Natural killer cell (primary cell): ENCODE data around the gene SLC24A3. TPM values are rescaled to one million over a fixed set of nuclear protein-coding genes. Genes with fewer than 3 reads are reported as not detected.

Source experiments
- ATAC-seq, 3 donors: fragments of 150-1000 bp in 2 of 3; fragments of 200-7000 bp in 1 of 3; cut with Tn5 transposase; 1 replicate in 1 of 3; 2 replicates in 2 of 3; pipeline ENCODE4 v1.10.0; 2021; ENCODE audit warnings: mild to moderate bottlenecking in 2 of 3, moderate library complexity in 2 of 3
- DNase-seq, 2 donors: peaks; one replicate each; pipeline versions ENCODE4 v3.0.0 to v3.0.0-alpha.2; 2013 to 2021; ENCODE audit warnings: mixed read lengths in 1 of 2
- H3K27ac ChIP-seq: one replicate; pipeline ENCODE4 v1.5.1; 2013; ENCODE audit warnings: mild to moderate bottlenecking, low read length
- H3K27me3 ChIP-seq: one replicate; pipeline ENCODE4 v1.6.1; 2013; ENCODE audit warnings: low read length; ENCODE audit not compliant: control insufficient read depth, insufficient read depth
- H3K36me3 ChIP-seq: one replicate; pipeline ENCODE4 v1.6.1; 2013; ENCODE audit warnings: low read length; ENCODE audit not compliant: control insufficient read depth, insufficient read depth
- H3K4me1 ChIP-seq: one replicate; pipeline ENCODE4 v1.6.1; 2013; ENCODE audit warnings: low read length; ENCODE audit not compliant: control insufficient read depth, insufficient read depth
- H3K4me3 ChIP-seq: one replicate; pipeline ENCODE4 v1.5.1; 2013; ENCODE audit warnings: low read length
- H3K9me3 ChIP-seq: one replicate; pipeline ENCODE4 v1.6.1; 2013; ENCODE audit warnings: low read length; ENCODE audit not compliant: control insufficient read depth, insufficient read depth
- H3K27ac Mint-ChIP-seq, 2 donors: one replicate each; pipeline ENCODE4 v1.8.0; 2022; ENCODE audit warnings: mild to moderate bottlenecking in 2 of 2, mixed read lengths in 2 of 2, moderate library complexity in 1 of 2
- H3K27me3 Mint-ChIP-seq, 2 donors: one replicate each; pipeline ENCODE4 v1.8.0; 2022; ENCODE audit warnings: low read depth in 2 of 2, mixed read lengths in 2 of 2
- H3K36me3 Mint-ChIP-seq: one replicate; pipeline ENCODE4 v1.8.0; 2022; ENCODE audit warnings: mixed read lengths
- H3K4me1 Mint-ChIP-seq, 2 donors: one replicate each; pipeline ENCODE4 v1.8.0; 2022; ENCODE audit warnings: mixed read lengths in 2 of 2
- H3K4me3 Mint-ChIP-seq: one replicate; pipeline ENCODE4 v1.8.0; 2022; ENCODE audit warnings: mild to moderate bottlenecking, moderate library complexity, mixed read lengths
- H3K9me3 Mint-ChIP-seq, 2 donors: one replicate each; pipeline ENCODE4 v1.8.0; 2022; ENCODE audit warnings: mixed read lengths in 2 of 2
- CTCF ChIP-seq: fragments of 200-600 bp; IDR thresholded peaks from one replicate; pipeline ENCODE4 v1.8.0; 2022; ENCODE audit warnings: antibody characterized with exemption
- WGBS: methylation state at CpG from one replicate; pipeline ENCODE4 v1.1.7; 2013; ENCODE audit warnings: missing lambda C conversion rate; ENCODE audit not compliant: insufficient coverage; 5-methylcytosine and 5-hydroxymethylcytosine counted together
- intact Hi-C: fragments of 100-400 bp; cut with micrococcal nuclease; formaldehyde crosslinking; loops from one replicate; pipeline ENCODE4 v1.14.2; 2022
- total RNA-seq, 4 donors: library from RNA; stranded (reverse); fragments of 120-200 nt in 1 of 4; gene quantifications; one replicate each; pipeline versions ENCODE4 v1.2.3 to v1.2.4, GENCODE V29; 2013 to 2022

Gene SLC24A3
- total RNA-seq, 3 donors from 2014 or later (not counting 1 experiment from before 2014, with no cell fraction given) = 0.09 to 5.5 (median 0.99) TPM

- DNase-seq (no peak), ATAC-seq (peak in 2 of 3 donors; percentile 44 to 45)
- H3K4me3 ChIP-seq = no peak overlapping the region
- Mint-ChIP-seq H3K27me3 (peaks cover 2 to 6% of the 10 kb centered on the region in 2 donors), H3K27ac (peak overlapping the region in 1 of 2 donors; percentile 23), H3K9me3 (peaks cover 2 to 7% of the 10 kb centered on the region in 2 donors), H3K36me3 (peaks cover 19% of the 10 kb centered on the region), H3K4me3 (no peak overlapping the region), H3K4me1 (peaks cover 0 to 6% of the 10 kb centered on the region in 2 donors)
- H3K9me3 ChIP-seq = no peaks in the 10 kb centered on the region
- no peaks in the 10 kb centered on the region for H3K4me1 ChIP-seq
- TF ChIP-seq CTCF = no peak
- no peaks in the 10 kb centered on the region for H3K36me3 ChIP-seq
- intact Hi-C loops = no loop called here
- no peaks in the 10 kb centered on the region for H3K27me3 ChIP-seq
- WGBS = no CpG with 5 or more reads among the region's 1 CpG
- no peak overlapping the region for H3K27ac ChIP-seq
Measured at GRCh38 chr20:19397666-19398065, 185.2 kb downstream of the SLC24A3 start.

GRCh38 chr20:19401096-19401495 is 188.7 kb downstream of the SLC24A3 start:
- WGBS = 79% methylated on average over 4 of the region's 4 CpGs
- no peak for TF ChIP-seq CTCF
- Histone ChIP-seq H3K4me1 (no peaks in the 10 kb centered on the region), H3K27me3 (no peaks in the 10 kb centered on the region), H3K9me3 (no peaks in the 10 kb centered on the region), H3K4me3 (no peak overlapping the region), H3K27ac (no peak overlapping the region), H3K36me3 (no peaks in the 10 kb centered on the region)
- H3K4me3 Mint-ChIP-seq = no peak overlapping the region
- intact Hi-C loops = no loop called here
- DNase-seq = no peak
- no peak for ATAC-seq
- peaks cover 19% of the 10 kb centered on the region for H3K36me3 Mint-ChIP-seq
- peaks cover 5 to 6% of the 10 kb centered on the region in 2 donors for H3K27me3 Mint-ChIP-seq
- H3K9me3 Mint-ChIP-seq = peaks cover 2 to 7% of the 10 kb centered on the region in 2 donors
- peaks cover 0 to 6% of the 10 kb centered on the region in 2 donors for H3K4me1 Mint-ChIP-seq
- H3K27ac Mint-ChIP-seq = no peak overlapping the region

DNA sequence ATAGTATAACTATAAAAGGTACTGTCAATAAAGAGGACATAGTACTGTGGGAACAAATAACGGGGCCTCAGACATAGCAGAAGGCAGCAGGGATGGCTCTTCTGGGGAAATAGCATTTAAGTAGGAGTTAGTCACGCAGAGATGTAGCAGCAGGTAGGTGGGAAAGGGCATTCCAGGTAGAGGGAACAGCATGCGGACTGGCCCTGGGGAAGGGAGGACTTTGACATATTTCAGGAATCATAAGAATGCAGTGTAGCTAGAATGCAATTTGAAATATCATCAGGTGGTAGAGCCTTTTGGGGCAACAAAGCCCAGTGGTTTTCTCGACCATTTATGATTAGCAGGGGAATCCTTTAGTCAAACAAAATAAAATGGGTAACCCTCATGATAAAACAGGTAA is 191.1 kb downstream of the SLC24A3 start:
- TF ChIP-seq CTCF = no peak
- Histone ChIP-seq H3K27ac (no peak overlapping the region), H3K4me3 (no peak overlapping the region), H3K4me1 (no peaks in the 10 kb centered on the region), H3K9me3 (no peaks in the 10 kb centered on the region), H3K27me3 (no peaks in the 10 kb centered on the region), H3K36me3 (no peaks in the 10 kb centered on the region)
- H3K27me3 Mint-ChIP-seq = peaks cover 6 to 8% of the 10 kb centered on the region in 2 donors
- no peak overlapping the region for H3K27ac Mint-ChIP-seq
- 87% methylated on average over 4 of the region's 4 CpGs for WGBS
- no peak for ATAC-seq
- no peak overlapping the region for H3K4me3 Mint-ChIP-seq
- peaks cover 2 to 4% of the 10 kb centered on the region in 2 donors for H3K9me3 Mint-ChIP-seq
- intact Hi-C loops = no loop called here
- H3K36me3 Mint-ChIP-seq = peaks cover 19% of the 10 kb centered on the region
- DNase-seq = no peak
- no peaks in the 10 kb centered on the region for H3K4me1 Mint-ChIP-seq

GRCh38 chr20:19404826-19405225 is 192.4 kb downstream of the SLC24A3 start:
- DNase-seq (no peak), ATAC-seq (no peak)
- no peaks in the 10 kb centered on the region for H3K27me3 ChIP-seq
- H3K4me3 ChIP-seq = no peak overlapping the region
- Mint-ChIP-seq H3K4me3 (no peak overlapping the region), H3K9me3 (no peaks in the 10 kb centered on the region), H3K4me1 (no peaks in the 10 kb centered on the region), H3K27me3 (peaks cover 6 to 15% of the 10 kb centered on the region in 2 donors), H3K36me3 (peaks cover 7% of the 10 kb centered on the region), H3K27ac (no peak overlapping the region)
- intact Hi-C loops = no loop called here
- H3K9me3 ChIP-seq = no peaks in the 10 kb centered on the region
- no peak overlapping the region for H3K27ac ChIP-seq
- no peak for TF ChIP-seq CTCF
- no peaks in the 10 kb centered on the region for H3K36me3 ChIP-seq
- WGBS = 87% methylated on average over 3 of the region's 3 CpGs
- H3K4me1 ChIP-seq = no peaks in the 10 kb centered on the region
